Measurements from ENCODE around the gene SHISA2.

The SHISA2 gene

GRCh38 chr13:26030331-26030730 is 21.5 kb downstream of the SHISA2 start:
- DNase-seq (ENCODE audit: low read depth), result no peak
- no peak overlapping the region for H3K4me3 ChIP-seq (ENCODE audit: low read length)
- no peak for TF ChIP-seq CTCF (conservative IDR thresholded peaks at IDR 0.05; ENCODE audit: low read length)

GRCh38 chr13:26029581-26030136 is 22.2 kb downstream of the SHISA2 start:
- no peak overlapping the region for H3K4me3 ChIP-seq (ENCODE audit: low read length)
- TF ChIP-seq CTCF (conservative IDR thresholded peaks at IDR 0.05; ENCODE audit: low read length), result no peak
- DNase-seq (ENCODE audit: low read depth), result no peak

GRCh38 chr13:26026211-26026610 is 25.6 kb downstream of the SHISA2 start:
- no peak for DNase-seq (ENCODE audit: low read depth)
- H3K4me3 ChIP-seq (ENCODE audit: low read length), result no peak overlapping the region
- no peak for TF ChIP-seq CTCF (conservative IDR thresholded peaks at IDR 0.05; ENCODE audit: low read length)

- no peak for DNase-seq (ENCODE audit: low read depth)
- TF ChIP-seq CTCF (conservative IDR thresholded peaks at IDR 0.05; ENCODE audit: low read length), result no peak
- no peak overlapping the region for H3K4me3 ChIP-seq (ENCODE audit: low read length)
Measured at GRCh38 chr13:26025771-26026170, 26.0 kb downstream of the SHISA2 start.

GRCh38 chr13:26025196-26025595 is 26.6 kb downstream of the SHISA2 start:
- TF ChIP-seq CTCF (conservative IDR thresholded peaks at IDR 0.05; ENCODE audit: low read length), result no peak
- DNase-seq (ENCODE audit: low read depth), result no peak
- no peak overlapping the region for H3K4me3 ChIP-seq (ENCODE audit: low read length)

GRCh38 chr13:26024558-26024957 is 27.3 kb downstream of the SHISA2 start:
- DNase-seq (ENCODE audit: low read depth), result no peak
- no peak for TF ChIP-seq CTCF (conservative IDR thresholded peaks at IDR 0.05; ENCODE audit: low read length)
- H3K4me3 ChIP-seq (ENCODE audit: low read length), result no peak overlapping the region

- TF ChIP-seq CTCF (conservative IDR thresholded peaks at IDR 0.05; ENCODE audit: low read length), result no peak
- DNase-seq (ENCODE audit: low read depth), result peak; percentile 82
- no peak overlapping the region for H3K4me3 ChIP-seq (ENCODE audit: low read length)
Measured at GRCh38 chr13:26022538-26023292, 29.1 kb downstream of the SHISA2 start.

Measured in AG10803 (cell line).